GM10248 (cell line): ENCODE data around the gene KCNMB2.

Experiments used
- CTCF ChIA-PET: fragments of 300-600 bp; sonication (Branson Sonifier 250); formaldehyde crosslinking; extraction: SDS; loops from one replicate; lab custom pipeline; 2021; ENCODE audit warnings: antibody characterized with exemption; lab: Yijun Ruan, JAX
- POLR2A ChIA-PET: fragments of 350-650 bp; sonication (Branson Sonifier 250); formaldehyde crosslinking; extraction: SDS; loops from one replicate; lab custom pipeline; 2020; ENCODE audit warnings: antibody characterized with exemption; lab: Yijun Ruan, JAX
- DNase-seq: peaks from one replicate; pipeline ENCODE4 v3.0.0; 2012; ENCODE audit errors: extremely low spot score
- TF ChIP-seq, protein P1 (sequence below): IDR thresholded peaks from 2 replicates; pipeline ENCODE4 v1.5.1; 2012; ENCODE audit warnings: mild to moderate bottlenecking, low read depth; ENCODE audit errors: extremely low read depth, missing control alignments, control extremely low read depth

KCNMB2 gene

DNA sequence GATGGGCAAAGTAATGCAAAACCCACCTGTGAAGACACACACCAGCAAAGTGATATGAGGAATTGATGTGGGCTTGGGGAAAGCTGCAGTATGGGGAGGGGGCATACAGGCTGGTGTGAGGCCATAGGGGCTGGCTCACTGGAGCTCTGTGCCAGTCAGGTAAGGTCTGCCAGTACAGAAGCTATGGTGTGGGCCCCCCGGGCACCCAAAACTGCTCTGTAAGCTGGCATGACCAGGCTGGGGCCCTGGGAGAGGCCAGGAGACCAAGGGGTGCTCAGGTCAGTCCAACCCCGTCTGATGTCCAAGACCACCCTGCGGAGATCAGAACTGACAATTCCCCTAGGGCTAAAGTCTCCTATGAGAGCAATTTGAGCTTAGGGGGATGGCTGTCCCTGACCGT lies 163.1 kb downstream of the KCNMB2 start:
- ChIA-PET CTCF (interaction anchor here (0.8 to 2.7 kb wide), 7 partner anchors 9 to 262 kb away, joined by 3 to 11 read pairs (median 3); no protein-coding TSS in a partner anchor), POLR2A (no interaction called here)
- DNase-seq, result no peak
- TF ChIP-seq, protein P1, sequence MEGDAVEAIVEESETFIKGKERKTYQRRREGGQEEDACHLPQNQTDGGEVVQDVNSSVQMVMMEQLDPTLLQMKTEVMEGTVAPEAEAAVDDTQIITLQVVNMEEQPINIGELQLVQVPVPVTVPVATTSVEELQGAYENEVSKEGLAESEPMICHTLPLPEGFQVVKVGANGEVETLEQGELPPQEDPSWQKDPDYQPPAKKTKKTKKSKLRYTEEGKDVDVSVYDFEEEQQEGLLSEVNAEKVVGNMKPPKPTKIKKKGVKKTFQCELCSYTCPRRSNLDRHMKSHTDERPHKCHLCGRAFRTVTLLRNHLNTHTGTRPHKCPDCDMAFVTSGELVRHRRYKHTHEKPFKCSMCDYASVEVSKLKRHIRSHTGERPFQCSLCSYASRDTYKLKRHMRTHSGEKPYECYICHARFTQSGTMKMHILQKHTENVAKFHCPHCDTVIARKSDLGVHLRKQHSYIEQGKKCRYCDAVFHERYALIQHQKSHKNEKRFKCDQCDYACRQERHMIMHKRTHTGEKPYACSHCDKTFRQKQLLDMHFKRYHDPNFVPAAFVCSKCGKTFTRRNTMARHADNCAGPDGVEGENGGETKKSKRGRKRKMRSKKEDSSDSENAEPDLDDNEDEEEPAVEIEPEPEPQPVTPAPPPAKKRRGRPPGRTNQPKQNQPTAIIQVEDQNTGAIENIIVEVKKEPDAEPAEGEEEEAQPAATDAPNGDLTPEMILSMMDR, result no peak

DNA sequence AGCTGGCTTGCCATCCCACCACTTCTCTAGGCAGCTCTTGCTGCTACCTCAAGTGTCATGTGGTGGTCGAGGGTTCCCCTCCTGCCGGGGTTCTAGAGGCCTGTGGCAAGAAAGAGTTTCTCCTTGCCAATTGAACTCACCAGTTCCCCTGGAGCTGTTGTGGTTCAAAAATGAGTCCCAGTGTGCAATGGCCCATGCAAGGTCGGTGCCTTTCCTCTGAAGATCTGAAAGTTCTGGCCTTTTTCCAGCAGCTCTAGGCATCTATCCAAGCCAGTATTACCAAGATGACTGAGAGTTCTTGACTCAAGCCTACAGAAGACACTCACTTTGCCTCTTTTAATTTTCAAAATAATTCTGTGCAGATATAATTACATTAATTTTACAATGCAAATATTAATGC lies 163.6 kb downstream of the KCNMB2 start:
- TF ChIP-seq, protein P1, result no peak
- DNase-seq, result no peak
- CTCF ChIA-PET, result interaction anchor here (0.8 to 2.7 kb wide), 6 partner anchors 8 to 263 kb away, joined by 3 to 11 read pairs (median 4); no protein-coding TSS in a partner anchor

DNA sequence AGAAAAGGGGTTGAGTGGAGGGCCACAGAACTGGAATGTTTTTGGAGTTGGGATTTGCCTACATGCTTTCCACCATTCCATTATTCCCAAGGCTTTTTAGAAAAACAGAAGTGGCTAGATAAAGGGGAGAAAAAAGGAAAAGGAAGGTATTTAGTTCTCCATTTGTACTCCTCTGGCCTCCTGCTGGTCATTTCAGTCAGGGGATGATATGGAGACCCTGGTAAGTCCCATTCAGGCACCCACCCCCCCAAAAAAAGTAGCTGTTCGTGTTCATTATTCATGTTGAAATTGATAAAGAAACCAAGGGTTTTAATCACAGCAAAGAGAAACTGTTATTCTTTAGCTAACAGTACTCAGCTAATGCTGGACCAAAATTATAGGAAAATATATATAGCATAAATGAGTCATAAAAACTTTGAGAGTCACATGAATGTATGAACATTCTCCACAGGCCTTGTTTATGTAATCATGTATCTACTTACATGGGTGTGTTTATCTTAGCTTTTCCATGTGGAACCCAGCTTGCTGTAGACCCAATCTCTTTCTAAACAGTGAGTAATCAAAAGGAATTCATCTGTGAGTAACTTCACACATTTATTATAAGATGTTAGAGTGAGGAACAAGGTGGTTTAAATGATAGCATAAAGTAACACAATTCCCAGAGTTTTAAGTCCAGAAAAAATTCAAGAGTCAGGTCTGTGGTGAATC lies 167.2 kb downstream of the KCNMB2 start:
- ChIA-PET CTCF (interaction anchor here (0.8 to 1.4 kb wide), 2 partner anchors 31 to 36 kb away, joined by 3 read pairs; no protein-coding TSS in a partner anchor), POLR2A (no interaction called here)
- DNase-seq, result no peak
- TF ChIP-seq, protein P1, result no peak

More for the DNA sequence above, 163.6 kb downstream of the KCNMB2 start:
- POLR2A ChIA-PET, result no interaction called here

DNA sequence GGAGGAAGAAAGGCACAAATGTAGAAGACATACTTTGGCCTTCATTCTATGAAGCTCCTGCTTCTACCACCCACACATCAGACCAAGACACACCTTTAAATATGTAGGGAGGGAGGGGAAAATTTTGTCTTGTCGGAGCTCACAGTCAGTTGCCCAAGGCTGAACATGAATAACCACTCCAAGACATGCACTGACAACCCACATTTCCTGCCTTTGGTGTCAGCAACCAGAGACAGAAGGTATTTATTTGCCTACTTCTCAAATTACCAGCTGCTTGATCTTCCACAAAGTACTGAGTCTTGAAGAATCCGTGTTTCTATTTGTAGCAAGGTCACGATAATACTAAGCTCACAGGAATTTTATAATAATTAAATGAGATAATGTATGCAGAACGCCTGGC lies 169.7 kb downstream of the KCNMB2 start:
- ChIA-PET POLR2A (no interaction called here), CTCF (interaction anchor here (1.4 to 1.9 kb wide), 2 partner anchors 9 to 25 kb away, joined by 7 to 11 read pairs; no protein-coding TSS in a partner anchor)
- TF ChIP-seq, protein P1, result no peak
- DNase-seq, result no peak

- CTCF ChIA-PET, result interaction anchor here (0.9 to 1.9 kb wide), 5 partner anchors 9 to 243 kb away, joined by 3 to 11 read pairs (median 6); no protein-coding TSS in a partner anchor
- no peak for DNase-seq
- POLR2A ChIA-PET, result no interaction called here
- TF ChIP-seq, protein P1, result no peak
Measured at GRCh38 chr3:178706411-178706810, 170.2 kb downstream of the KCNMB2 start.

- DNase-seq, result no peak
- CTCF ChIA-PET, result interaction anchor here (1.2 to 2.4 kb wide), 7 partner anchors 9 to 261 kb away, joined by 3 to 11 read pairs (median 4); no protein-coding TSS in a partner anchor
- POLR2A ChIA-PET, result no interaction called here
- TF ChIP-seq, protein P1, result no peak
Measured at GRCh38 chr3:178707311-178708031, 171.2 kb downstream of the KCNMB2 start.
